RWPE2 (cell line): ENCODE data around the gene KCNK4.

Experiments
- ATAC-seq: fragments of 200-7000 bp; cut with Tn5 transposase; 3 replicates; pipeline ENCODE4 v1.9.1; 2021; ENCODE audit warnings: low read depth
- DNase-seq: peaks from one replicate; pipeline ENCODE4 v3.0.0-alpha.2; 2020; ENCODE audit warnings: low spot score
- H3K27ac ChIP-seq: fragments of 450-650 bp; 2 replicates; pipeline ENCODE4 v1.5.1; 2017; ENCODE audit warnings: mild to moderate bottlenecking; ENCODE audit not compliant: poor library complexity, severe bottlenecking
- H3K27me3 ChIP-seq: fragments of 250-450 bp; sonication (Bioruptor Pico); 2 replicates; pipeline ENCODE4 v1.5.1; 2021; ENCODE audit warnings: mild to moderate bottlenecking, moderate library complexity; ENCODE audit not compliant: insufficient read depth, poor library complexity, severe bottlenecking
- H3K36me3 ChIP-seq: fragments of 250-450 bp; sonication (Bioruptor Pico); 2 replicates; pipeline ENCODE4 v1.5.1; 2020; ENCODE audit warnings: low read depth, mild to moderate bottlenecking, moderate library complexity
- H3K4me1 ChIP-seq: fragments of 250-450 bp; sonication (Bioruptor Pico); 2 replicates; pipeline ENCODE4 v1.5.1; 2021; ENCODE audit warnings: mild to moderate bottlenecking, moderate library complexity; ENCODE audit not compliant: insufficient read depth, poor library complexity, severe bottlenecking
- H3K4me3 ChIP-seq: fragments of 250-450 bp; sonication (Bioruptor Pico); 2 replicates; pipeline ENCODE4 v1.5.1; 2021; ENCODE audit warnings: mild to moderate bottlenecking, moderate library complexity; ENCODE audit not compliant: severe bottlenecking
- H3K9me3 ChIP-seq: fragments of 250-450 bp; sonication (Bioruptor Pico); 2 replicates; pipeline ENCODE4 v1.5.1; 2021; ENCODE audit warnings: mild to moderate bottlenecking, moderate library complexity; ENCODE audit not compliant: severe bottlenecking
- TF ChIP-seq, protein P1 (sequence below): fragments of 450-650 bp; IDR thresholded peaks from one replicate; pipeline ENCODE4 v1.5.1; 2017; ENCODE audit warnings: mild to moderate bottlenecking, moderate library complexity; ENCODE audit not compliant: poor library complexity, severe bottlenecking

Gene KCNK4

DNA sequence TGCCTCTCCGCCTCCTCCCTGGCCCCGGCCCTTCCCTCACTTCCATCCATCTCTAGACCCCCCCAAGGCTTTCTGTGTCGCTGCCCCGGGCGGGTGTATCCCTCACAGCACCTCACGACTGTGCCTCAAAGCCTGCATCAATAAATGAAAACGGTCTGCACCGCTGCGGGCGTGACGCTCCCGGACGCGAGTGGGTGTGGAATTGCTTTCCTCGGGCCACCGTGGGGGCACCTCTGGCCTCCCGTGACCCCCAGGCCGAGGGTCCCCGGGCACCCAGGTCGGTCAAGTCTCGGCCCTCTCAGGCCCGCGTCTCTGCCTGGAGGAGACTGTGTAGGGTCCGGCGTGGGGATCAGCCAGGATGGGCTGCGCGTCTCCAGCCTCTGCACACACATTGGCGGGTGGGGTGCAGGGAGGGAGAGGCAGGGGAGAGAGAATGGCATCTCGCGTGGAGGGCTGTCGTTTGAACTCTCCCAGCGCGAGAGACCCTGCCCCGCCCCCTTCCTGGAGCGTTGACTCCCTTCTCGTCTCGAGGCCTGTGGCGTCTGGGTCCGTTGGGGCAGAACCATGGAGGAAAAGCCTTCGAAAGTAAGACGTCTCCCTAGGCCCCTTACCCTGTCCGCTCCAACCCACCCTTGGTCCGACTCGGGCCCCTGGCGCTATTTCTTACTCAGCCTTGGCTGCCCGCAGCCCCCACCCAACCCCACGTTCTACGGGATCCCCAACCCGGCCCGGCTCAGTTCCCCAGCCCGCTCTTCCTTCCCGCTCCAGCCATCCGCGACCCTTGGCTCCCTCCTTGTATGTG, 8.9 kb downstream of the KCNK4 start, which contains the start of gene CATSPERZ:
TSS of gene CATSPERZ (plus strand) at position 512 of the 802 bp plus-strand sequence. CDS start at position 565, 53 bp downstream.
- Histone ChIP-seq H3K36me3 (no peaks in the 10 kb centered on the region), H3K27ac (no peak within 1 kb of the TSS), H3K4me1 (no peaks in the 10 kb centered on the region), H3K9me3 (no peaks in the 10 kb centered on the region), H3K27me3 (peaks cover 22% of the 10 kb centered on the region), H3K4me3 (peak within 1 kb of the TSS; percentile 7)
- DNase-seq: no peak
- no peak for ATAC-seq
- TF ChIP-seq, protein P1, sequence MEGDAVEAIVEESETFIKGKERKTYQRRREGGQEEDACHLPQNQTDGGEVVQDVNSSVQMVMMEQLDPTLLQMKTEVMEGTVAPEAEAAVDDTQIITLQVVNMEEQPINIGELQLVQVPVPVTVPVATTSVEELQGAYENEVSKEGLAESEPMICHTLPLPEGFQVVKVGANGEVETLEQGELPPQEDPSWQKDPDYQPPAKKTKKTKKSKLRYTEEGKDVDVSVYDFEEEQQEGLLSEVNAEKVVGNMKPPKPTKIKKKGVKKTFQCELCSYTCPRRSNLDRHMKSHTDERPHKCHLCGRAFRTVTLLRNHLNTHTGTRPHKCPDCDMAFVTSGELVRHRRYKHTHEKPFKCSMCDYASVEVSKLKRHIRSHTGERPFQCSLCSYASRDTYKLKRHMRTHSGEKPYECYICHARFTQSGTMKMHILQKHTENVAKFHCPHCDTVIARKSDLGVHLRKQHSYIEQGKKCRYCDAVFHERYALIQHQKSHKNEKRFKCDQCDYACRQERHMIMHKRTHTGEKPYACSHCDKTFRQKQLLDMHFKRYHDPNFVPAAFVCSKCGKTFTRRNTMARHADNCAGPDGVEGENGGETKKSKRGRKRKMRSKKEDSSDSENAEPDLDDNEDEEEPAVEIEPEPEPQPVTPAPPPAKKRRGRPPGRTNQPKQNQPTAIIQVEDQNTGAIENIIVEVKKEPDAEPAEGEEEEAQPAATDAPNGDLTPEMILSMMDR: no peak

DNA sequence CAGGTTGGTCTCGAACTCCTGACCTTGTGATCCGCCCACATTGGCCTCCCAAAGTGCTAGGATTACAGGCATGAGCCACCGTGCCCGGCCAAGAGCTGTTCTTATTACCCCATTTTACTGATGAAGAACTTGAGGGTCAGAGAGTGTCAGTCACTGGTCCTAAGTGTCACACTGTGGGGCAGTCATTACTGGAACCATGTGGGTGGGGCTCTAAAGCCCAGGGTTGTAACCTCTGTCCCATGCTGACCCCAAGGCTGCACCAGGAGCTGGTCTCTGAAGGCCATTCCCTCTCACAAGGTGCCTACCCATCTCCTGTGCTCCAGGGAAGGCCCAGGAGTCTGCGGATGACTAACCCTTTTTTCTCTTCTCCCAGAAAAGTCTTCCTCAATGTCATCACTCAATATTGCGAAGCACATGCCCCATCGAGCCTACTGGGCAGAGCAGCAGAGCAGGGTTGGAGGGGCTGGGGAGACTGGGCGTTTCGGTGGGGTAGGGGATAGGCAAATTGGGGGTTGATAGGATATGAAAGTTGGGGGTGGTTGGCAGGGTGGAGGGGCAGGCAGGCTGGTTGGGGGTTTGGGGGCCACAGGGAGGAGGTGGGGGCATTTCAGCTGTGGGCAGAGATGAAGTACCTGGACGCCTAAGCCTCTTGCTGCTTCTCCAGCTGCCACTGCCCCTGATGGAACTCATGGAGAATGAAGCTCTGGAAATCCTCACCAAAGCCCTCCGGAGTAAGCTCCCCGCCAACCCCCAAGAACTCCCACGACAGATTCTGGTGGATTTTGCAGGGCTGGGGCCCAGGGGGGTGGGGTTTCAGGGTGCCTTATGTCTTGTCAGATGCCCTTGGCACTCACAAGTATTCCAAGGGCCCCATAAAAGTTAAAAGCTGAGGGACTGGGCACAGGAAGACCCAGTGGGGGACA, 12.3 kb downstream of the KCNK4 start:
- Histone ChIP-seq H3K36me3 (peaks cover 10% of the 10 kb centered on the region; the same call in 1 of the 2 replicates), H3K27me3 (peaks cover 22% of the 10 kb centered on the region), H3K27ac (peak overlapping the region; percentile 86), H3K4me1 (no peaks in the 10 kb centered on the region), H3K4me3 (no peak overlapping the region), H3K9me3 (no peaks in the 10 kb centered on the region)
- DNase-seq (peak; percentile 19), ATAC-seq (no peak)
- TF ChIP-seq, protein P1: no peak

DNA sequence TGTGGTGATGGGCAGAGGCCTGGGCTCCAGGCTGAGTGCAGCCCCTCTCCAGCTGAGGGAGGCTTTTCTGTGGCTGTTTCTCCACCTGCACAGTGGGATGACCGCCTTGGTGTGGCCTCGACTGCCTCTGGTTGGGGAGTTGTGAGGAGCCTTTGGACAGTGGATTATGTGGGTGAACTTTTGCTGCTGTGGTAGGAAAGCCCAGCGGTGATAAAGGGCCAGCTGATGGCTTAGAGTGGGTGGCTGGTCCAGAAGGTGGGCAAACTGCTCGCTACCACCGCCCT, 12.9 kb downstream of the KCNK4 start:
- H3K27me3 ChIP-seq: peaks cover 20% of the 10 kb centered on the region
- H3K4me1 ChIP-seq: no peaks in the 10 kb centered on the region
- H3K27ac ChIP-seq: peak overlapping the region; percentile 86
- peak overlapping the region; percentile 61 for H3K4me3 ChIP-seq
- no peaks in the 10 kb centered on the region for H3K9me3 ChIP-seq
- ATAC-seq (no peak), DNase-seq (peak; percentile 30)
- peaks cover 10% of the 10 kb centered on the region; the same call in 1 of the 2 replicates for H3K36me3 ChIP-seq
- TF ChIP-seq, protein P1: no peak

DNA sequence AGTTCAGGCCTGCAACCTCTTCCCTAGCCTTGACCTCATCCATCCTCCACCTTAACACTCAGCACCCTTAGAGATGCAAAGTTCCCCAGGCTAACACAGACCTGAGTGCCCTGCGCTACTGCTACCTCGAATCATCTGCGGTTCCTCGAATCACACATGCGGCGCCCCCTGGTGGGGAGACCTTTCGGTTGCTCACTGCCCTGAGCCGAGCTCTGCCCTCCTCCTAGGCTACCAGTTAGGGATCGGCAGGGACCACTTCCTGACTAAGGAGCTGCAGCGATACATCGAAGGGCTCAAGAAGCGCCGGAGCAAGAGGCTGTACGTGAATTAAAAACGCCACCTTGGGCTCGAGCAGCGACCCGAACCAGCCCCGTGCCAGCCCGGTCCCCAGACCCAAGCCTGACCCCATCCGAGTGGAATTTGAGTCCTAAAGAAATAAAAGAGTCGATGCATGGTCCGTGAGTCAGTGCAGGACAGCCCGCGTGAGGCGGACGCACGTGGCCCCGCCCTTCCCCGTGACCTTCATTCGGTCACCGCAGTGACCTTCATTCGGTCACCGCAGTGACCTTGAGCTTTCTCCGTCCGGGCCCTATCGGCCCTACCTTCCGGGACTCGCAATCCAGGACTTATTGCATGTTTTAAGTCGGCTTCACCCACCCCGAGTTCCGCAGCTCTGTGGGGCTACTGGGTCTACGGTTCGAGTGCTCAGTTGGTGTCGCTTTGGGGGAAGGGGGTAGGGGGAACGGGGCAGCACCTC, 13.4 kb downstream of the KCNK4 start:
- Histone ChIP-seq H3K27ac (peak overlapping the region; percentile 86), H3K9me3 (no peaks in the 10 kb centered on the region), H3K4me1 (no peaks in the 10 kb centered on the region), H3K4me3 (peak overlapping the region; percentile 61), H3K27me3 (peaks cover 14% of the 10 kb centered on the region), H3K36me3 (peaks cover 10% of the 10 kb centered on the region; the same call in 1 of the 2 replicates)
- DNase-seq: peak; percentile 87
- peak; percentile 47 for ATAC-seq
- TF ChIP-seq, protein P1: peak; percentile 86
